ENCODE results near the gene CYP27C1. TPM values are rescaled to one million over a fixed set of nuclear protein-coding genes. Genes with fewer than 3 reads are reported as not detected.

The CYP27C1 gene
- total RNA-seq, 1 donor from 2014 or later: 8.0 TPM

DNA sequence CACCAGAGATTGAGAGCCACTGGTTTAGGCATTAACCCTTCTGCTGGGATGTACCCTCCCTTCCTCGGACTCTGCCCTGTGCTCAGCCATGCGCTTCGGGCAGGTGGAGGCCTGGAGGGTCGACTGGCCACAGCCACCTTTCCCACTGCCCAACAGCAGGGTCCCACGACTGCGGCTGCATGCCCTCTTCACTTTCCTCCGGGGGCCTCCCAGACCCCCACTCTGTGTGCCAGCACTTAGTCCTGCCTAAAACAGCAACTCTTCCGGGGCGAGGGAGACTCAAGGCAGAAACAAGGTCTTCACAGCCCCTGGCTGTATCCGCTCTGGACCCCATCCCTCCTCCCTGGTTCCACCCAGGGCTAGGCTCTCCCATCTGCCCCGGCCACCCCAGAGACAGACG is 81.8 kb downstream of the CYP27C1 start:
- Mint-ChIP-seq H3K36me3 (ENCODE audit: insufficient read depth) (peaks cover 2% of the 10 kb centered on the region), H3K4me1 (ENCODE audit: low read depth) (peaks cover 12% of the 10 kb centered on the region), H3K4me3 (ENCODE audit: low read depth) (no peak overlapping the region), H3K9me3 (ENCODE audit: low read depth) (peaks cover 4% of the 10 kb centered on the region), H3K27me3 (peaks cover 11% of the 10 kb centered on the region), H3K27ac (no peak overlapping the region)
- DNase-seq (ENCODE audit: low spot score, unreplicated experiment): no peak
- TF ChIP-seq, protein P1, sequence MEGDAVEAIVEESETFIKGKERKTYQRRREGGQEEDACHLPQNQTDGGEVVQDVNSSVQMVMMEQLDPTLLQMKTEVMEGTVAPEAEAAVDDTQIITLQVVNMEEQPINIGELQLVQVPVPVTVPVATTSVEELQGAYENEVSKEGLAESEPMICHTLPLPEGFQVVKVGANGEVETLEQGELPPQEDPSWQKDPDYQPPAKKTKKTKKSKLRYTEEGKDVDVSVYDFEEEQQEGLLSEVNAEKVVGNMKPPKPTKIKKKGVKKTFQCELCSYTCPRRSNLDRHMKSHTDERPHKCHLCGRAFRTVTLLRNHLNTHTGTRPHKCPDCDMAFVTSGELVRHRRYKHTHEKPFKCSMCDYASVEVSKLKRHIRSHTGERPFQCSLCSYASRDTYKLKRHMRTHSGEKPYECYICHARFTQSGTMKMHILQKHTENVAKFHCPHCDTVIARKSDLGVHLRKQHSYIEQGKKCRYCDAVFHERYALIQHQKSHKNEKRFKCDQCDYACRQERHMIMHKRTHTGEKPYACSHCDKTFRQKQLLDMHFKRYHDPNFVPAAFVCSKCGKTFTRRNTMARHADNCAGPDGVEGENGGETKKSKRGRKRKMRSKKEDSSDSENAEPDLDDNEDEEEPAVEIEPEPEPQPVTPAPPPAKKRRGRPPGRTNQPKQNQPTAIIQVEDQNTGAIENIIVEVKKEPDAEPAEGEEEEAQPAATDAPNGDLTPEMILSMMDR (IDR thresholded peaks at IDR 0.05; ENCODE audit: unreplicated experiment): no peak

DNA sequence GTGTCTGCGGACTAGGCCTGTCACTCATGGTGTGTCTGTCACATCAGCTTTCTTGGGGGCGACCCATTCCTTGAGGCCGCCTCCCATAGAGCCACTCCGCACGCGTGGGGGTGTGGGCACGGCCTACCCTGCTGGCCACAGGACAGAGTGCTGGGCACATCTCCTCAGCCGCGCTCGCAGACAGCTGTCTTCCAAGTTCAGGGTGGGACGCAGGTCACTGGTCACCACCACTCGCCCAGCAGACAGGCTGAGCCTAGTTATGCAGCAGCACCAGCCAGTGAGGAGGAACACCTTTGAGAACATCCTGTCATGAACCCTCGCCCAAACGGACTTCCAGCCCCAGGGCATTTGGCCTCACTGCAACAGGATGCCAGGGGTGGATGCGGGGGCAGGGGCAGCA is 82.4 kb downstream of the CYP27C1 start:
- Mint-ChIP-seq H3K4me1 (ENCODE audit: low read depth) (peaks cover 16% of the 10 kb centered on the region), H3K36me3 (ENCODE audit: insufficient read depth) (peaks cover 2% of the 10 kb centered on the region), H3K27ac (no peak overlapping the region), H3K27me3 (peaks cover 11% of the 10 kb centered on the region), H3K9me3 (ENCODE audit: low read depth) (peaks cover 4% of the 10 kb centered on the region), H3K4me3 (ENCODE audit: low read depth) (no peak overlapping the region)
- TF ChIP-seq, protein P1 (IDR thresholded peaks at IDR 0.05; ENCODE audit: unreplicated experiment): no peak
- no peak for DNase-seq (ENCODE audit: low spot score, unreplicated experiment)

DNA sequence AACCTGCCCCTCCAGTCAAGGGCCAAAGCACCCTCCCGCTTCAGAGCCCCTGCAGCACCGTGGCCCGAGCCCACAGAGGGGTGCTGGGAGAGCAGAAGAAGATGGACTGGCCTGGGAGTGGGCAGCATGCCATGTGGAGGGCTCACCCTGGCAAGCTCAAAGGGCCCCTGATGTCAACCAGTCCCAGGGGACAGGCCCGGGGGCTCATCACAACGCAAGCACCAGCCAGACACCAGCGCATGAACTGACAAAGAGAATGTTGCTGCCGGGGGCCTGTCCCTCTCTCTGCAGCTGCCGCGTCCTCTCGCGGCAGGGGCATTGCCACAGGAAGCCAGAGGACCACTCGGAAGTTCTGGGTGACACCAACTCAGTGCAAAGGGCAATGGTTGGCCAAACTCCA is 82.9 kb downstream of the CYP27C1 start:
- no peak for DNase-seq (ENCODE audit: low spot score, unreplicated experiment)
- TF ChIP-seq, protein P1 (IDR thresholded peaks at IDR 0.05; ENCODE audit: unreplicated experiment): no peak
- peaks cover 2% of the 10 kb centered on the region for H3K36me3 Mint-ChIP-seq (ENCODE audit: insufficient read depth)
- peaks cover 16% of the 10 kb centered on the region for H3K4me1 Mint-ChIP-seq (ENCODE audit: low read depth)
- H3K9me3 Mint-ChIP-seq (ENCODE audit: low read depth): peaks cover 4% of the 10 kb centered on the region
- H3K4me3 Mint-ChIP-seq (ENCODE audit: low read depth): no peak overlapping the region
- no peak overlapping the region for H3K27ac Mint-ChIP-seq
- peaks cover 11% of the 10 kb centered on the region for H3K27me3 Mint-ChIP-seq

DNA sequence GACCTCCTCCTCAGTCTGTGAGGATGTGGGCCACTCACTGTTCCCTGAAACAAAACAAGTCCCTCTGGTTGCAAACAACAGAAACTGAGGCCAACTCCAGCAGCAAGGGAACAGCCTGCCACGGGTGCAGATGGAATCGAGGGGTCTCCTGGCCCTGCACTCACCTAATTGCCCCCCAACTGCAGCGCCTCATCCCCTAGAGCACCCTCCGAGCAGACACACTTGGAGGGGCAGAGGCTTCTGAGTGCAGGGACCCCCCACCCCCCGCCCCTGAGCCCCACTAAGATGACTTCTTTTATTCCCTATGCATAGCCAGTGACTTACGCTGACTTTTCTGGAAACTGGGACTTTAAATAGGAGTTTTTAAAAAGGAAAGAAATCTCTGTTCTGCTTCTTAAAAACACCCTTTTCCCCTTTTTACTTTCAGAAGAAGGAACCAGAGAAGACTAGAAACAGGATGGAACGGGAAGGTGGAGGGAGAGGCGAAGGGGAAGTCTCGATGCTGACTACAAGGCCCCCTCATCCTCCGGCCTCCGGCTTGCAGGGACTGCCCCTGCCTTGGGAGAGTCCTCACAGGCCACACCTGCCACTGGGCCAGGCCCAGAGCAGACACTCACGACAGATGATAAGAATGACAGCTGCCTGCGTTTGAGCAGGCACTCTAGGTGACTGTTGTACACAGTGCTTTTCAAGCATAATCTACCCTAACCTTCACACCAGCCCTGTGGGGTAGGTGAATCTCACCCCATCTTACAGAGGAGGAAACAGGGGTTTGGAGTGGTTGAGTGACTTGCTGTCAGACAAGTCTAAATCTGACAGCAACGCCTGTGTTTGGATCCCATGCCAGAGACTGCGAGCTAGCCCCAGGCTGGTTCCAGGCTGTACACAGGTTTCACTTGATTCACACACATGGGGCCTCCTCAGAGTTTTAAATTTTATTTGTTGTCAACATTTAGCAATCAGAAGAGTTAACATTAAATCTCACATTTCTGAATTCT is 85.0 kb downstream of the CYP27C1 start:
- H3K9me3 Mint-ChIP-seq (ENCODE audit: low read depth): peaks cover 4% of the 10 kb centered on the region
- TF ChIP-seq, protein P1 (IDR thresholded peaks at IDR 0.05; ENCODE audit: unreplicated experiment): no peak
- H3K36me3 Mint-ChIP-seq (ENCODE audit: insufficient read depth): peaks cover 2% of the 10 kb centered on the region
- peaks cover 16% of the 10 kb centered on the region for H3K4me1 Mint-ChIP-seq (ENCODE audit: low read depth)
- no peak overlapping the region for H3K27ac Mint-ChIP-seq
- no peak overlapping the region for H3K4me3 Mint-ChIP-seq (ENCODE audit: low read depth)
- no peak for DNase-seq (ENCODE audit: low spot score, unreplicated experiment)
- H3K27me3 Mint-ChIP-seq: peaks cover 6% of the 10 kb centered on the region

DNA sequence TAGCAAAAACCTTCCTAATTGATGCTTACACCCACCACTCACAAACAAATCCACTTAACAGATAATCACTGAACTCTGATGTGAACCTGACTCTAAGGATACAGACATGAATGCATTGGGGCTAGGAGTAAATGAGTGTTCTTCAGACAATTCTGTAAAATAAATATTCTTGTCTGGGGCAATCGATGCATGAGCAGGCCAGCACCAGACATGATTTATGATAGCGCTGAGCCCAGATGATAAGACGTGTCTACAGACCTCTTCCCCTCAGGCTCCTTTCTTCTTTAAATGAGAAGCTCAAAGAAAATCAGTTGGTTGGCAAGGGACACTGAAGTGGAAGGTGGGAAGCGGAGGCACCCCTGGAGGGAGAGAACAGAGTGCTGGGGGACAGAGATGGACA is 85.9 kb downstream of the CYP27C1 start:
- Mint-ChIP-seq H3K4me3 (ENCODE audit: low read depth) (no peak overlapping the region), H3K4me1 (ENCODE audit: low read depth) (peaks cover 16% of the 10 kb centered on the region), H3K36me3 (ENCODE audit: insufficient read depth) (no peaks in the 10 kb centered on the region), H3K9me3 (ENCODE audit: low read depth) (no peaks in the 10 kb centered on the region), H3K27me3 (no peaks in the 10 kb centered on the region), H3K27ac (peak overlapping the region; percentile 82)
- TF ChIP-seq, protein P1 (IDR thresholded peaks at IDR 0.05; ENCODE audit: unreplicated experiment): no peak
- no peak for DNase-seq (ENCODE audit: low spot score, unreplicated experiment)

Other genes starting within 250 kb of the CYP27C1 start
- gene BIN1, start 113.1 kb downstream of the CYP27C1 start, total RNA-seq: 65.5 and 66.0 TPM in 2 replicates
- 63.5 and 65.8 TPM in 2 replicates for gene ERCC3, start 73.8 kb upstream of the CYP27C1 start, total RNA-seq
- gene MAP3K2, start 167.7 kb upstream of the CYP27C1 start, total RNA-seq: 33.9 and 34.5 TPM in 2 replicates
- gene PROC, start 198.1 kb upstream of the CYP27C1 start, total RNA-seq: 18.7 and 25.3 TPM in 2 replicates

Measured in progenitor cell of endocrine pancreas (in vitro differentiated cells).